ENCODE measurements around the gene POLR1A. TPM values are rescaled to one million over a fixed set of nuclear protein-coding genes. Genes with fewer than 3 reads are reported as not detected.
A peak's percentile ranks its signal among the peaks of the same experiment; 100 is the strongest.
"Not testable (repeated sequence)": the region's sequence is repeated elsewhere in the genome, so short reads cannot be mapped to it uniquely, and the experiment has no call there.

The POLR1A gene
- total and polyA plus RNA-seq, 10 donors: 1.8 to 39.0 (median 20.1) TPM

- Histone ChIP-seq H3K4me3 (no peak overlapping the region), H3K9me3 (no peaks in the 10 kb centered on the region), H3K4me1 (peaks cover 36 to 59% (median 51%) of the 10 kb centered on the region in 6 donors), H3K36me3 (no peaks in the 10 kb centered on the region), H3K27me3 (replicated peaks in 1 of 7) (no peaks in the 10 kb centered on the region), H3K27ac (peak overlapping the region in 2 of 8 donors; percentile 81 to 88)
- intact Hi-C loops (cut with DNase I; ENCODE audit: low total_unique reads): no loop called here
- TF ChIP-seq POLR2AphosphoS5 (IDR thresholded peaks at IDR 0.05): no peak
- TF ChIP-seq POLR2A (IDR thresholded peaks at IDR 0.05): no peak
- TF ChIP-seq CTCF (IDR thresholded peaks at IDR 0.05 in 8 of 11, conservative IDR thresholded peaks at IDR 0.05 in 3 of 11): no peak
- DNase-seq: peak; percentile 22
Observed at GRCh38 chr2:85992611-85993010, 113.1 kb downstream of the POLR1A start.

- H3K4me3 ChIP-seq; H3K36me3 ChIP-seq; H3K27me3 ChIP-seq (replicated peaks in 1 of 7); DNase-seq; H3K9me3 ChIP-seq; H3K27ac ChIP-seq; intact Hi-C loops (cut with DNase I; ENCODE audit: low total_unique reads): not testable (repeated sequence)
- H3K4me1 ChIP-seq: peaks cover 30 to 54% (median 45%) of the 10 kb centered on the region in 6 donors
- WGBS, 5 donors: 96 to 98% (median 98%) methylated on average over 9 of the region's 9 CpGs
Observed at GRCh38 chr2:85992053-85992452, 113.6 kb downstream of the POLR1A start.

GRCh38 chr2:85990084-85990483 lies 115.6 kb downstream of the POLR1A start:
- DNase-seq: no peak
- Histone ChIP-seq H3K27me3 (replicated peaks in 1 of 7) (no peaks in the 10 kb centered on the region), H3K36me3 (no peaks in the 10 kb centered on the region), H3K27ac (no peak overlapping the region), H3K4me3 (no peak overlapping the region), H3K9me3 (no peaks in the 10 kb centered on the region), H3K4me1 (peaks cover 17 to 34% (median 25%) of the 10 kb centered on the region in 6 donors)
- TF ChIP-seq POLR2A (IDR thresholded peaks at IDR 0.05) (no peak), POLR2AphosphoS5 (IDR thresholded peaks at IDR 0.05) (no peak), CTCF (IDR thresholded peaks at IDR 0.05 in 8 of 11, conservative IDR thresholded peaks at IDR 0.05 in 3 of 11) (no peak)
- 94 to 95% (median 94%) methylated on average over 8 of the region's 8 CpGs for WGBS, 5 donors
- intact Hi-C loops (cut with DNase I; ENCODE audit: low total_unique reads): no loop called here

GRCh38 chr2:85989288-85989865 lies 116.3 kb downstream of the POLR1A start:
- Histone ChIP-seq H3K27me3 (replicated peaks in 1 of 7) (no peaks in the 10 kb centered on the region), H3K36me3 (no peaks in the 10 kb centered on the region), H3K27ac (peak overlapping the region in 4 of 8 donors; percentile 57 to 70 (median 66)), H3K4me1 (peaks cover 11 to 27% (median 18%) of the 10 kb centered on the region in 6 donors), H3K9me3 (no peaks in the 10 kb centered on the region), H3K4me3 (no peak overlapping the region)
- TF ChIP-seq POLR2AphosphoS5 (IDR thresholded peaks at IDR 0.05): no peak
- TF ChIP-seq POLR2A (IDR thresholded peaks at IDR 0.05): no peak
- TF ChIP-seq CTCF (IDR thresholded peaks at IDR 0.05 in 8 of 11, conservative IDR thresholded peaks at IDR 0.05 in 3 of 11): no peak
- WGBS, 5 donors: 83 to 93% (median 87%) methylated on average over 7 of the region's 7 CpGs
- DNase-seq: no peak
- intact Hi-C loops (cut with DNase I; ENCODE audit: low total_unique reads): no loop called here

- peaks cover 6 to 22% (median 13%) of the 10 kb centered on the region in 6 donors for H3K4me1 ChIP-seq
- no peaks in the 10 kb centered on the region for H3K9me3 ChIP-seq
- H3K4me3 ChIP-seq: no peak overlapping the region
- intact Hi-C loops (cut with DNase I; ENCODE audit: low total_unique reads): no loop called here
- H3K36me3 ChIP-seq: no peaks in the 10 kb centered on the region
- TF ChIP-seq POLR2A (IDR thresholded peaks at IDR 0.05): no peak
- no peak for TF ChIP-seq CTCF (IDR thresholded peaks at IDR 0.05 in 8 of 11, conservative IDR thresholded peaks at IDR 0.05 in 3 of 11)
- H3K27ac ChIP-seq: peak overlapping the region in 6 of 8 donors; percentile 48 to 70 (median 60)
- DNase-seq: no peak
- 74 to 88% (median 79%) methylated on average over 7 of the region's 7 CpGs for WGBS, 5 donors
- H3K27me3 ChIP-seq (replicated peaks in 1 of 7): no peaks in the 10 kb centered on the region
Observed at GRCh38 chr2:85988914-85989270, 116.8 kb downstream of the POLR1A start.
